ENCODE measurements around the gene MAGI3. TPM values are rescaled to one million over a fixed set of nuclear protein-coding genes. Genes with fewer than 3 reads are reported as not detected.

The MAGI3 gene
- total RNA-seq, 4 donors from 2014 or later, result 94.3 to 180 (median 134) TPM

DNA sequence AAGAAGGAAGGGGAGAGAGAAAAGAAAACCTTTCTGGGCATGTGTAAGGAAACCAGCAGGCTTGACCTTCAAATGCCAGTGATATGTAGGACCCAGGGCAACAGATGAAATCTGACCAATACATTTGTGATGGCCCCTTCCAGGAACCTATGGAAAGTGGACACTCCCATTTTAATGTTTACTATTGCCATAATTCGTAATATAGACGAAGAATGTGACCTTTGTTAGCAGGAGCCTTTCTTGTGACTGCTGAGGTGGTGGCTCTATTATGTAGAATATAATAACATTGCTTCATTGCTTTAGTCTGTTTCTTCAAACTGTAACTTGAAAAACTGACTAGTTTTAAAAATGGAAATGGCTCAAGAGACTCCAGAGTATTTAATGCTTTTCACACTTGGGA is 150.8 kb downstream of the MAGI3 start:
- Histone ChIP-seq H3K27me3 (no peaks in the 10 kb centered on the region), H3K27ac (peak overlapping the region in 3 of 4 donors; percentile 12 to 35 (median 35))

DNA sequence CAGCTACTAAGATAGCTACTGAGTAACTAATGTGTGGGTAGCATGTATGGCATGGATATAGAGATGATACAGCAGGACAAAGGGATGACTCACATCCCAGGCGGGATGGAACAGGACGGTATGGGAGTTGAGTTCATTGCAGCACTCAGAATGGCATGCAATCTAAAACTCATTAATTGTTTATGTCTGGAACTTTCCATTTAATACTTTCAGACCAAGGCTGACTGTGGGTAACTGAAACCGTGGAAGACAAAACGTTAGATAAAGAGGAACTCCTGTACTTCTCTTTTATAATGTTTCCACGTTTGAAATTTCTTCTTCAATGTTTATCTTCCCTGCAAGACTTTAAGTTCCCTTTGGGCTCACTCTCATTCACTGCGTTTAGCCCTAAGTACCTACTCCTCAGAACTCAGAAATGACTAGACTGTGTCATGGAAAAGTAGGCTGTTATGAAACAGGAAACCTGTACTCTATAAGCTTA is 151.9 kb downstream of the MAGI3 start:
- intact Hi-C loops (cut with DNase I; ENCODE audit: low total_unique reads) (no loop called here), in situ Hi-C loops (cut with MboI; ENCODE audit: low pct_ligation_motif_present in 1 of 4, low pct_unique_long_range_greater_than_20kb in 1 of 4, low sequenced_read_pairs in 3 of 4) (no loop called here)
- no peak overlapping the region for H3K4me3 ChIP-seq
- no peaks in the 10 kb centered on the region for H3K27me3 ChIP-seq
- DNase-seq, result no peak
- 73% methylated on average over 5 to 6 of the region's 6 CpGs for WGBS, 2 donors (ENCODE audit: low coverage in 1 of 2)
- H3K9me3 ChIP-seq, result no peaks in the 10 kb centered on the region
- no peaks in the 10 kb centered on the region for H3K36me3 ChIP-seq
- peaks cover 0 to 25% (median 9%) of the 10 kb centered on the region in 4 donors for H3K4me1 ChIP-seq
- TF ChIP-seq, protein P1, sequence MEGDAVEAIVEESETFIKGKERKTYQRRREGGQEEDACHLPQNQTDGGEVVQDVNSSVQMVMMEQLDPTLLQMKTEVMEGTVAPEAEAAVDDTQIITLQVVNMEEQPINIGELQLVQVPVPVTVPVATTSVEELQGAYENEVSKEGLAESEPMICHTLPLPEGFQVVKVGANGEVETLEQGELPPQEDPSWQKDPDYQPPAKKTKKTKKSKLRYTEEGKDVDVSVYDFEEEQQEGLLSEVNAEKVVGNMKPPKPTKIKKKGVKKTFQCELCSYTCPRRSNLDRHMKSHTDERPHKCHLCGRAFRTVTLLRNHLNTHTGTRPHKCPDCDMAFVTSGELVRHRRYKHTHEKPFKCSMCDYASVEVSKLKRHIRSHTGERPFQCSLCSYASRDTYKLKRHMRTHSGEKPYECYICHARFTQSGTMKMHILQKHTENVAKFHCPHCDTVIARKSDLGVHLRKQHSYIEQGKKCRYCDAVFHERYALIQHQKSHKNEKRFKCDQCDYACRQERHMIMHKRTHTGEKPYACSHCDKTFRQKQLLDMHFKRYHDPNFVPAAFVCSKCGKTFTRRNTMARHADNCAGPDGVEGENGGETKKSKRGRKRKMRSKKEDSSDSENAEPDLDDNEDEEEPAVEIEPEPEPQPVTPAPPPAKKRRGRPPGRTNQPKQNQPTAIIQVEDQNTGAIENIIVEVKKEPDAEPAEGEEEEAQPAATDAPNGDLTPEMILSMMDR (IDR thresholded peaks at IDR 0.05), result no peak
- TF ChIP-seq POLR2AphosphoS5 (IDR thresholded peaks at IDR 0.05), result no peak
- no peak for TF ChIP-seq POLR2A (IDR thresholded peaks at IDR 0.05)
- no peak for TF ChIP-seq EP300 (IDR thresholded peaks at IDR 0.05; ENCODE audit: low read depth)
- H3K27ac ChIP-seq, result no peak overlapping the region

More for the DNA sequence above, 150.8 kb downstream of the MAGI3 start:
- Histone ChIP-seq H3K36me3 (no peaks in the 10 kb centered on the region), H3K4me3 (no peak overlapping the region), H3K4me1 (peaks cover 0 to 25% (median 9%) of the 10 kb centered on the region in 4 donors), H3K9me3 (no peaks in the 10 kb centered on the region)
- in situ Hi-C loops (cut with MboI; ENCODE audit: low pct_ligation_motif_present in 1 of 4, low pct_unique_long_range_greater_than_20kb in 1 of 4, low sequenced_read_pairs in 3 of 4) (no loop called here), intact Hi-C loops (cut with DNase I; ENCODE audit: low total_unique reads) (no loop called here)
- no peak for DNase-seq
- no peak for TF ChIP-seq EP300 (IDR thresholded peaks at IDR 0.05; ENCODE audit: low read depth)
- TF ChIP-seq, protein P1 (IDR thresholded peaks at IDR 0.05), result no peak
- no peak for TF ChIP-seq POLR2AphosphoS5 (IDR thresholded peaks at IDR 0.05)
- TF ChIP-seq POLR2A (IDR thresholded peaks at IDR 0.05), result no peak
- WGBS, 2 donors (ENCODE audit: low coverage in 1 of 2), result 47% methylated on average over 2 of the region's 2 CpGs; no CpG with 5 or more reads in 1 of the 2 donors

DNA sequence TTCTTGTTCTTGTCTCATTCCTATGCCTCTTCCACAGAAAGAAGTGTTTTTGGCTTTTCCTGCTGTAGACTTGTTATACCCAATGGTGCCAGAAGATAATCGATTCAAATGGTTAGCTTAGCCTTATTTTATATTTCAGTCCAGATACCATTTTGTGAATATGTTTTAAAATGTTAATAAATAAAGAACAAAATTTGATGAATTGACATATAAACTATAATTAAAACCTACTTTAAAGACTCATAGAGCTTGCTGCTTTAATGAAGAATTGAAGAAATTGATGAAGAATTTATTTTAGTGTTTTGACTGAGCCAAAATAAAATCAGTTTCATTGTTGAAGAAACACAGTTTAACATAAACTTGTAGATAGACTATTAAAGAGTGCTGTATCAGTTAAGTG is 152.8 kb downstream of the MAGI3 start:
- H3K9me3 ChIP-seq, result no peaks in the 10 kb centered on the region
- no peak for DNase-seq
- intact Hi-C loops (cut with DNase I; ENCODE audit: low total_unique reads) (no loop called here), in situ Hi-C loops (cut with MboI; ENCODE audit: low pct_ligation_motif_present in 1 of 4, low pct_unique_long_range_greater_than_20kb in 1 of 4, low sequenced_read_pairs in 3 of 4) (no loop called here)
- no peaks in the 10 kb centered on the region for H3K36me3 ChIP-seq
- no peaks in the 10 kb centered on the region for H3K27me3 ChIP-seq
- H3K27ac ChIP-seq, result no peak overlapping the region
- WGBS, 2 donors (ENCODE audit: low coverage in 1 of 2), result 83 to 95% methylated on average over 1 of the region's 1 CpG
- peaks cover 0 to 25% (median 9%) of the 10 kb centered on the region in 4 donors for H3K4me1 ChIP-seq
- TF ChIP-seq, protein P1 (IDR thresholded peaks at IDR 0.05), result no peak
- no peak for TF ChIP-seq POLR2AphosphoS5 (IDR thresholded peaks at IDR 0.05)
- no peak for TF ChIP-seq POLR2A (IDR thresholded peaks at IDR 0.05)
- no peak for TF ChIP-seq EP300 (IDR thresholded peaks at IDR 0.05; ENCODE audit: low read depth)
- H3K4me3 ChIP-seq, result no peak overlapping the region

DNA sequence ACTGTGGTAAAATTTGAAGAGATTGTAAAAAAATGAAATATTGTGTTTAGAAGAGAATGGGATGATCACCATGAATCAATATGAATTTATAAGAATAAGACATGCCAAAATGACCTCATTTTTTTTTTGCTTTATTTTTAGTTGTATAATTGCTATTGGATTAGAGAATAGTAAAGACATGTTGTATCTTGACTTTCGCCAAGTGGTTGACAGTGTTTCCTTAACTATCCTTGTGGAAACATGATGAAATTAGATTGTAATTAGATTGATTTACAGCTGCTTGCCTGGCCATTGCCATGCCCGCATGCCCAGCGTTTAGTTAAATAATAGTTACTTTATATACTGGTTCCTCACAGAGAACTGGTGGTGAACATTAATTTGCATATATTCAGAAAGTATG is 154.9 kb downstream of the MAGI3 start:
- TF ChIP-seq POLR2AphosphoS5 (IDR thresholded peaks at IDR 0.05), result no peak
- no peak for TF ChIP-seq POLR2A (IDR thresholded peaks at IDR 0.05)
- TF ChIP-seq, protein P1 (IDR thresholded peaks at IDR 0.05), result no peak
- TF ChIP-seq EP300 (IDR thresholded peaks at IDR 0.05; ENCODE audit: low read depth), result no peak
- DNase-seq, result no peak
- intact Hi-C loops (cut with DNase I; ENCODE audit: low total_unique reads) (no loop called here), in situ Hi-C loops (cut with MboI; ENCODE audit: low pct_ligation_motif_present in 1 of 4, low pct_unique_long_range_greater_than_20kb in 1 of 4, low sequenced_read_pairs in 3 of 4) (no loop called here)
- Histone ChIP-seq H3K4me3 (no peak overlapping the region), H3K4me1 (peaks cover 0 to 20% (median 7%) of the 10 kb centered on the region in 4 donors), H3K9me3 (no peaks in the 10 kb centered on the region), H3K27ac (no peak overlapping the region), H3K36me3 (no peaks in the 10 kb centered on the region), H3K27me3 (no peaks in the 10 kb centered on the region)
- WGBS, 2 donors (ENCODE audit: low coverage in 1 of 2), result 87 to 93% methylated on average over 3 of the region's 3 CpGs
